Uterus (tissue), 2 donors: Measurements from ENCODE around the gene JAK2.

Source experiments
- POLR2A ChIP-seq, 2 donors: fragments of 450-650 bp; IDR thresholded peaks; one replicate each; pipeline ENCODE4 v1.6.1; 2016; ENCODE audit warnings: antibody characterized with exemption in 2 of 2, mild to moderate bottlenecking in 1 of 2, moderate library complexity in 1 of 2
- TF ChIP-seq, protein P1 (sequence below), 4 experiments: fragments of 200-600 bp in 2 of 4; fragments of 450-650 bp in 2 of 4; sonication (generic) in 2 of 4; IDR thresholded peaks; one replicate each; pipeline ENCODE4 v1.5.1; 2016 to 2019; ENCODE audit warnings: antibody characterized with exemption in 4 of 4, mild to moderate bottlenecking in 2 of 4, moderate library complexity in 1 of 4

DNA sequence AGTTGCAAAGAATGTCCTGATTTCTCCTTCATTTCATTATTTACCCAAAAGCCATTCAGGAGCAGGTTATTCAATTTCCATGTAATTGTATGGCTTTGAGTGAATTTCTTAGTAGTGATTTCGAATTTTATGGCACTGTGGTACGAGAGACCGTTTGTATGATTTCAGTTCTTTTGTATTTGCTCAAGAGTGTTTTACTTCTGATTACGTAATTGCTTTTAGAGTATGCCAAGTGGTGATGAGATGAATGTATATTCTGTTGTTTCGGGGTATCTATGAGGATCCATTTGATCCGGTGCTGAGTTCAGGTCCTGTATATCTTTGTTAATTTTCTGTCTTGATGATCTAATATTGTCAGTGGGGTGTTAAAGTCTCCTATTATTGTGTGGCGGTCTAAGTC, 159.1 kb downstream of the JAK2 start:
- TF ChIP-seq, protein P1, sequence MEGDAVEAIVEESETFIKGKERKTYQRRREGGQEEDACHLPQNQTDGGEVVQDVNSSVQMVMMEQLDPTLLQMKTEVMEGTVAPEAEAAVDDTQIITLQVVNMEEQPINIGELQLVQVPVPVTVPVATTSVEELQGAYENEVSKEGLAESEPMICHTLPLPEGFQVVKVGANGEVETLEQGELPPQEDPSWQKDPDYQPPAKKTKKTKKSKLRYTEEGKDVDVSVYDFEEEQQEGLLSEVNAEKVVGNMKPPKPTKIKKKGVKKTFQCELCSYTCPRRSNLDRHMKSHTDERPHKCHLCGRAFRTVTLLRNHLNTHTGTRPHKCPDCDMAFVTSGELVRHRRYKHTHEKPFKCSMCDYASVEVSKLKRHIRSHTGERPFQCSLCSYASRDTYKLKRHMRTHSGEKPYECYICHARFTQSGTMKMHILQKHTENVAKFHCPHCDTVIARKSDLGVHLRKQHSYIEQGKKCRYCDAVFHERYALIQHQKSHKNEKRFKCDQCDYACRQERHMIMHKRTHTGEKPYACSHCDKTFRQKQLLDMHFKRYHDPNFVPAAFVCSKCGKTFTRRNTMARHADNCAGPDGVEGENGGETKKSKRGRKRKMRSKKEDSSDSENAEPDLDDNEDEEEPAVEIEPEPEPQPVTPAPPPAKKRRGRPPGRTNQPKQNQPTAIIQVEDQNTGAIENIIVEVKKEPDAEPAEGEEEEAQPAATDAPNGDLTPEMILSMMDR (IDR thresholded peaks at IDR 0.05), result no peak
- TF ChIP-seq POLR2A (IDR thresholded peaks at IDR 0.05), result no peak
